HG03108 (cell line): ENCODE results near the gene IZUMO1.
"Not testable (repeated sequence)": the region's sequence is repeated elsewhere in the genome, so short reads cannot be mapped to it uniquely, and the experiment has no call there.

Experiments
- ATAC-seq: cut with Tn5 transposase; IDR thresholded peaks from one replicate; pipeline ENCODE4 v1.9.1; 2021; ENCODE audit warnings: moderate library complexity; ENCODE audit not compliant: unreplicated experiment

The IZUMO1 gene

GRCh38 chr19:48714759-48715675 is 31.7 kb downstream of the IZUMO1 start:
- ATAC-seq: no peak

GRCh38 chr19:48713864-48714755 is 32.6 kb downstream of the IZUMO1 start:
- ATAC-seq: peak; percentile 83

DNA sequence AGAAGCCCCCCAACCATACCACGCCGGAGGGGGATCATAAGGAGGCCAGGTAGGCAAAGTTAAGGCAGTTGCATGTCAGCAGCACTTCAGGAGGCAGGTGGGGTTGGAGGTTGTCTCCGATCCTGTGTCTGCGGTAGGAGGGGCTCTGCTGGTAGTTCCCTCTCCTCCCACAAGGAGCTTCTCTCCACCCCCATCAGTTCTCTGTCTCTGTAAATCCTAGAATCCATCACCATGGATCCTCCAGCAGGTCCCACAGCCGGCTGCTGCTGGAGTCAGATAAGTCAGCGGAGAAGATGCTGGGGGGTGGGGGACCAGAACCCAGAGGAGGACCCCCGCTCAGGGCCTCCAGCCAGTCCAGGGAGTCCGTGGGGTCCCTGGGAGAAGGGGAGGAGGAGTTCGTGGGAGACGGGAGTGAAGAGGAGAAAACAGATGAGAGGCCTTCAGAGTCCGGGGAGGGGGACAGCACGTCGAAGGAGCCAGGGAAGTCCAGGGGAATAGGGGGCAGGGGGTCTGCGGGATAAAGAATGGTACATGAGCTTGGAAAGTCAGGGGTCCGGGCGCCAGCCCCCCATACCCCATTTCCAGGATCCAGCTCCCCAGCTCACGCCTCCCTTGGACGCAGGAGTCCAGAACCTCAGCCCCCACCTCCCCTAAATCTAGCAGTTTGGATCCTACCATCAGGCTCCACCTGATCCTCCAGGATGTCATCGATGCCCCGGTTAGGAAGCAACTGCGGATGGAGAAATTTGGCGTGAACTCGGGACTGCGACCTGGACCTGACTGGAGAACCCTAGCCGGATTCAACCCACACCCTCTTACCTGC is 33.5 kb downstream of the IZUMO1 start:
- ATAC-seq: no peak

DNA sequence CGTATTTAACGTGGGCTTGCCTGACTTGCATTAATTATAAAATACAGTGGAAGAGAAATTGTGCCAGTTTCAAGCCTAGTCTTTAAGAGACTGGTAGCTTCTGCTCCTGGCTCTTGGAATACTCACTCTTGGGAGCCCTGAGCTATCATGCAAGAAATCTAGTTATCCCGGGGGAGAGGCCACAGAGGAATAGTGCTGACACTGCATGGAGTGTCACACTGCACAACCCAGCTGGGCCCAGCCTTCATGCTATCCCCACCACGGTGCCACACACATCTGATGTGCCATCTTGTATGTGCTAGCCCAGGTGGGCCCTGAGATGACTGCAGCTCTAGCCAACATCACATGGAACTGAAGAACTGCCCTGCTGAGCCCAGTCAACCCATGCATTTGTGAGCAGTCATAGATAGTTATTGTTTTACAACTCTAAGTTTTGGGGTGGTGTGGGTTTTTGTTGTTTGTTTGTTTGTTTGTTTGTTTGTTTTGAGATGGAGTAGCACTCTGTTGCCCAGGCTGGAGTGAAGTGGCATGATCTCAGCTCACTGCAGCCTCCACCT is 35.5 kb downstream of the IZUMO1 start:
- ATAC-seq: no peak

- no peak for ATAC-seq
These were observed 38.2 kb downstream of the IZUMO1 start for GRCh38 chr19:48708471-48708870.

- ATAC-seq: no peak
These were observed 41.3 kb downstream of the IZUMO1 start for GRCh38 chr19:48705431-48705830.

- no peak for ATAC-seq
These were observed 43.4 kb downstream of the IZUMO1 start for GRCh38 chr19:48703316-48703715.

GRCh38 chr19:48702701-48703100 is 44.0 kb downstream of the IZUMO1 start:
- ATAC-seq: no peak

- ATAC-seq: no peak
These were observed 48.7 kb downstream of the IZUMO1 start for GRCh38 chr19:48698046-48698445.

- no peak for ATAC-seq
These were observed 50.2 kb downstream of the IZUMO1 start for GRCh38 chr19:48696353-48697010.

GRCh38 chr19:48695743-48696352 is 50.9 kb downstream of the IZUMO1 start, which contains the start of gene FUT2:
Gene FUT2, plus strand, starts transcription at chr19:48695971. Its CDS starts 6,986 bp downstream, at chr19:48702957.
- no peak for ATAC-seq

- ATAC-seq: not testable (repeated sequence)
These were observed 53.1 kb downstream of the IZUMO1 start for GRCh38 chr19:48693629-48694028.
